ENCODE data around the gene HBZ.
"Not testable (repeated sequence)": the region's sequence is repeated elsewhere in the genome, so short reads cannot be mapped to it uniquely, and the experiment has no call there.

The HBZ gene

DNA sequence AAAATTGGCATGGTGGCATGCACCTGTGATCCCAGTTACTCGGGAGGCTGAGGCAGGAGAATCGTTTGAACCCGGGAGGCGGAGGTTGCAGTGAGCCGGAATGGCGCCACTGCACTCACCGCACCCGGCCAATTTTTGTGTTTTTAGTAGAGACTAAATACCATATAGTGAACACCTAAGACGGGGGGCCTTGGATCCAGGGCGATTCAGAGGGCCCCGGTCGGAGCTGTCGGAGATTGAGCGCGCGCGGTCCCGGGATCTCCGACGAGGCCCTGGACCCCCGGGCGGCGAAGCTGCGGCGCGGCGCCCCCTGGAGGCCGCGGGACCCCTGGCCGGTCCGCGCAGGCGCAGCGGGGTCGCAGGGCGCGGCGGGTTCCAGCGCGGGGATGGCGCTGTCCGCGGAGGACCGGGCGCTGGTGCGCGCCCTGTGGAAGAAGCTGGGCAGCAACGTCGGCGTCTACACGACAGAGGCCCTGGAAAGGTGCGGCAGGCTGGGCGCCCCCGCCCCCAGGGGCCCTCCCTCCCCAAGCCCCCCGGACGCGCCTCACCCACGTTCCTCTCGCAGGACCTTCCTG lies 27.7 kb downstream of the HBZ start, which contains the start of gene HBQ1:
Gene HBQ1, plus strand, starts transcription at position 359 of the 575 bp plus-strand sequence. Its CDS starts 28 bp downstream, at position 387.
- no peak for DNase-seq

DNA sequence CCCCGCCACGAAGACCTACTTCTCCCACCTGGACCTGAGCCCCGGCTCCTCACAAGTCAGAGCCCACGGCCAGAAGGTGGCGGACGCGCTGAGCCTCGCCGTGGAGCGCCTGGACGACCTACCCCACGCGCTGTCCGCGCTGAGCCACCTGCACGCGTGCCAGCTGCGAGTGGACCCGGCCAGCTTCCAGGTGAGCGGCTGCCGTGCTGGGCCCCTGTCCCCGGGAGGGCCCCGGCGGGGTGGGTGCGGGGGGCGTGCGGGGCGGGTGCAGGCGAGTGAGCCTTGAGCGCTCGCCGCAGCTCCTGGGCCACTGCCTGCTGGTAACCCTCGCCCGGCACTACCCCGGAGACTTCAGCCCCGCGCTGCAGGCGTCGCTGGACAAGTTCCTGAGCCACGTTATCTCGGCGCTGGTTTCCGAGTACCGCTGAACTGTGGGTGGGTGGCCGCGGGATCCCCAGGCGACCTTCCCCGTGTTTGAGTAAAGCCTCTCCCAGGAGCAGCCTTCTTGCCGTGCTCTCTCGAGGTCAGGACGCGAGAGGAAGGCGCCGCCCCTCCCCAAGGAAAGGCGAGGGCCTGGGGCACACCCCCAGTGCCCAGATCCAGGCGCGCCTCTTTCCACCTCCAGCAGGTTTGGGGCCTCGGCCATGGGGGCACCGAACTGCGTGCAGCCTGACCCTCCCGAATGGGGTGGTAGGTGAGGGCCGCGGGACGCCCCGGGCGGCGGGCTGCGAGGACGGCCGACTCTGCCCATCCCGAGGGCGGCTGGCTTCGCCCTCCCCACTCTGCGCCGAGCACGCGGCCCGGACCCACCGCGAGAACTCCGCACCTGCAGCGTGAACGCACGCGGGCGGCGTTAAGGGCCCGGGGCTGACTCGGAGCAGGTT lies 28.5 kb downstream of the HBZ start:
- DNase-seq: peak; percentile 38 to 40

- DNase-seq: no peak
Observed at GRCh38 chr16:181565-182021, 29.1 kb downstream of the HBZ start.

DNA sequence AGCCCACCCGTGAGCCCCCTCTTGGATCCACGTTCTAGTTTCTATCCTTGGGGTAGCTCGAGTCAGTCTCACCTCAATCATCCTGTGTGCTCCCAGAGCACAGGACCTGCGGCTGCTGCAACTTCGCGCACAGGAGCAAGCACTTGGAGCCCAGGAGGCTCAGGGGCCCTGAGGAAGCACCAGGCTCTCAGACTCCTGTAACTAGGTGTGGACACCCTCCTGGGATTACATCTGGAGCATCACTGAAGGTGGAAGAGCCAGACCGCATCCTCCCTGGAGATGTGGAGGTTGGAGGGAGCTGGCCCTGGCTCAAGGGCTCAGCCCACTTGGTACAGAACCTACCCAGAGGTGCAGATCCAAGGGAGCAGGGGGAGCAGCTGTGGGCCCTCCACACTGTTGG lies 30.6 kb downstream of the HBZ start:
- no peak for DNase-seq

DNA sequence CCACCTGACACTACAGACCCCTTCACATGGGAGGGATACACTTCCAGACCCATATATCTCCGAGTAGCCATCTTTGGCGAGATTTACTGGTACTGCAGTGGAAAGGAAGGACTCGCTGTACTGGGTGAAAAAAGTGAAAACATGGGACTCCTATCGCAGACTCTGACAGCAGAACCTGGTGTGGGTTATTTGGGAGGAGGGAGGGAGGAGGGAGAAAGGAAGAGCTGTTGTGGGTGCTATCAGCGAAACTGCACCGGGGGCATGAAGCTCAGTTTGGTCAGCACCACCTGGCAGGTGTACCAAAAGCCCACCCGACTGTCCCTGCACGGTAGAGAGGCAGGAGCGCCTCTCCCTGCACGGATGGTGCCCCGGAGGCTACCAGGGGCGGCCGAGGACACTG lies 32.8 kb downstream of the HBZ start:
- no peak for DNase-seq

DNA sequence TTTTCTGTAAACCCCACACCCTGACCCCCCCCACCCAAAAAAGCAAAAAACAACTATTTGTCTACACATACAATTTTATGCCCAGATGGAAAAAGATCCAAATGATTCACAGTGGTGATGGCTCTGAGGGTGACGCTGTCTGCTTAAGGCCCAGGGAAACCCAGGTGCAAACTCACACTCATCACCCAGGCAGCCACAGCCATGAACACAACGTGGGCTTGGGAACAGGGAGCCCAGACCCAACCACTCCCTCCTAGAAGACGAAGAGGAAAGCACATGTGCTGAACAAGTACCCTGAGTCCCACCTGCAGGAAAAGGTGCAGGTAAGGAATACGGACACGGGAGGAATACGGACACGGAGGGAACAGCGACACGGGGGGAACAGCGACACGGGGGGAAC lies 33.2 kb downstream of the HBZ start:
- no peak for DNase-seq

DNA sequence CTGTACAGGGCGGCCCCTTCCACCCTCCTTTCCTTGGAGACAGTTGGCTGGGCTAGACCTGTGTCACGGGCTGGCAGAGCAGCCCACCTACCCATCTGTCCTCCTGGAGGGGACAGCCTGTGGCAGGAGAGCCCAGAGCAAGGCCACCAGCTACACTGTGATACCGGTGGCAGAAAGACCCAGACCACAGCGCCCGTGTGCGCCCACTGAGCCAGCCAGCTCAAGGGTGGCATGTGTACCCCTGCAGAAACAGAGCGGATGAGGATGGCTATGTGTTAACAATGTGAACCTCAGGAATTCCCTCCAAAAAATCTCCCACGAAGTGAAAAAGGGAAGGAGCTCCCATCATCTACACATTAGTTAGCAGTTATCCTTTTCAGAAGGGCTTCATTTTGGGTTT lies 34.9 kb downstream of the HBZ start:
- DNase-seq: no peak

GRCh38 chr16:188674-189073 lies 36.2 kb downstream of the HBZ start:
- no peak for DNase-seq

- DNase-seq: no peak
Observed at GRCh38 chr16:189604-190186, 37.3 kb downstream of the HBZ start.

GRCh38 chr16:191831-192230 lies 39.4 kb downstream of the HBZ start:
- no peak for DNase-seq

DNA sequence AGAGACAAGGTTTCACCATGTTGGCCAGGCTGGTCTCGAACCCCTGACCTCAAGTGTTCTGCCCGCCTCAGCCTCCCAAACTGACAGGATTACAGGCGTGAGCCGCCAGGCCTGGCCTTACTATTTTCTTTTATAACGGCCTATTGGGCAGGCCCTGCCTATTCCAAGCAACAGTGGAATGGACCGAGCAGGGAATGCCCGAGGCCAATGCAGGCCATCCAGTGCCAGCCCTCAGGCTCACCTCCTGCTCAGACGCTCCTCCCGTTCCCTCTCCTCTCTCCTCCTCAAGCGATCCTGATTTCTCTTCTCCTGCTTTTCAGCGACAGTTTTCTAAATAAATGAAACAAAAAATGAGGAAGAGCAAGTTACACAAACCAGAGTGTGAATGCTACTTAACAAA lies 40.2 kb downstream of the HBZ start:
- DNase-seq: no peak

DNA sequence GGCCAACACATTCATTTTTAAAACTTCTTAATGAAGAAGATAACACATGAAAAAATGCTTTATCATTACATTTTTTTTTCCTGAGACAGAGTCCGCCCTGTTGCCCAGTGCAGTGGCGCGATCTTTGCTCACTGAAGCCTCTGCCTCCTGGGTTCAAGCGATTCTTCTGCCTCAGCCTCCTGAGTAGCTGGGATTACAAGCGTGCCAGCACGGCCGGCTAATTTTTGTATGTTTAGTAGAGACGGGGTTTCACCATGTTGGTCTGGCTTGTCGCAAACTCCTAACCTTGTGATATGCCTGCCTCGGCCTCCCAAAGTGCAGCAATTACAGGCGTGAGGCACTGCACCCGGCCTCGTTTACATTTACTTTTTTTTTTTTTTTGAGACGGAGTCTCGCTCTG lies 41.0 kb downstream of the HBZ start:
- no peak for DNase-seq

GRCh38 chr16:194516-194915 lies 42.1 kb downstream of the HBZ start:
- DNase-seq: no peak

DNA sequence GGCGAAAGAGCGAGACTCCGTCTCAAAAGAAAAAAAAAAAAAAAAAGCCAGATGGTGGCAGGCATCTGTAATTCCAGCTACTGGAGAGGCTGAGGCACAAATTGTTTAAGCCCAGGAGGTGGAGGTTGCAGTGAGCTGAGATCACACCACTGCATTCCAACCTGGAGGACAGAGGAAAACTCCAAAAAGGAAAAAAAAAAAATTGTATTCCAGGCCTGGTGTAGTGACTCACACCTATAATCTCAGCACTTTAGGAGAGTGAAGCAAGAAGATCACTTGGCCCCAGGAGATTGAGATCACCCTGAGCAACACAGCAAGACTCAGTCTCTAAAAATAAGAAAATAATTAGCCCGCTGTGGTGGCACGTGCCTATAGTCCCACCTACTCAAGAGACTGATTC lies 47.9 kb downstream of the HBZ start:
- DNase-seq: no peak

DNA sequence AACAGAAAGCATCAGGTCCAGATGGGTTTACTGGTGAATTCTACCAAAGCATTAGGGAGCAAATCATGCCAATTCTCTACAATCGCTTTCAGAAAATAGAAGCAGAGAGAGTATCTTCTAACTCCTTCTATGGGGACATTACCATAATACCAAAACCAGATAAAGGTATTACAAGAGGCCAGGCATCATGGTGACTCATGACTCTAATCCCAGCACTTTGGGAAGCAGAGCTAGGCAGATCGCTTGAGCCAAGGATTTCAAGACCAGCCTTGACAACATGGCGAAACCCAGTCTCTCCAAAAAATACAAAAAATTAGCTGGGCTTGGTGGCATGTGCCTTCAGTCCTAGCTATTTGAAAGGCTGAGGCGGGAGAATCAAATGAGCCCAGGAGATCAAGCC lies 50.8 kb downstream of the HBZ start:
- no peak for DNase-seq

- not testable (repeated sequence) for DNase-seq
Observed at GRCh38 chr16:204046-204445, 51.6 kb downstream of the HBZ start.
